Suprapubic skin (tissue), 4 donors: Measurements from ENCODE around the gene SLC16A3. TPM values are rescaled to one million over a fixed set of nuclear protein-coding genes. Genes with fewer than 3 reads are reported as not detected.

Experiments
- DNase-seq, 2 donors: peaks; one replicate each; pipeline ENCODE4 v3.0.0-alpha.2; 2019; ENCODE audit warnings: low spot score in 2 of 2
- H3K27ac ChIP-seq: fragments of 200-600 bp; sonication (generic); one replicate; pipeline ENCODE4 v1.5.1; 2019
- H3K27me3 ChIP-seq: fragments of 200-600 bp; sonication (generic); one replicate; pipeline ENCODE4 v1.5.1; 2019
- H3K36me3 ChIP-seq: fragments of 200-600 bp; sonication (generic); one replicate; pipeline ENCODE4 v1.5.1; 2019
- H3K4me1 ChIP-seq: fragments of 200-600 bp; sonication (generic); one replicate; pipeline ENCODE4 v1.5.1; 2019
- H3K4me3 ChIP-seq: fragments of 200-600 bp; sonication (generic); one replicate; pipeline ENCODE4 v1.5.1; 2019; ENCODE audit warnings: mild to moderate bottlenecking
- H3K9me3 ChIP-seq: fragments of 200-600 bp; sonication (generic); one replicate; pipeline ENCODE4 v1.5.1; 2019
- EP300 ChIP-seq: sonication (generic); formaldehyde crosslinking; IDR thresholded peaks from one replicate; pipeline ENCODE4 v1.6.1; 2017; ENCODE audit warnings: antibody characterized with exemption
- POLR2A ChIP-seq, 2 donors: fragments of 450-650 bp; IDR thresholded peaks; one replicate each; pipeline ENCODE4 v1.6.1; 2017; ENCODE audit warnings: antibody characterized with exemption in 2 of 2, mild to moderate bottlenecking in 2 of 2, moderate library complexity in 2 of 2
- POLR2AphosphoS5 ChIP-seq, 3 donors: sonication (generic); formaldehyde crosslinking; IDR thresholded peaks; one replicate each; pipeline ENCODE4 v1.6.1; 2017; ENCODE audit warnings: antibody characterized with exemption in 3 of 3
- WGBS: methylation state at CpG from one replicate; pipeline ENCODE4 v1.1.5; 2018; 5-methylcytosine and 5-hydroxymethylcytosine counted together
- total RNA-seq, 4 donors: library from RNA; depleted of rRNA; stranded (reverse); fragments of >200 nt; gene quantifications; one replicate each; pipeline ENCODE4 v1.1.0, GENCODE V29; 2016
- TF ChIP-seq, protein P1 (sequence below), 2 donors: fragments of 200-600 bp in 1 of 2; fragments of 450-650 bp in 1 of 2; sonication (generic) in 1 of 2; IDR thresholded peaks; one replicate each; pipeline ENCODE4 v1.5.1; 2016 to 2019; ENCODE audit warnings: antibody characterized with exemption in 2 of 2, mild to moderate bottlenecking in 1 of 2, moderate library complexity in 1 of 2

SLC16A3 gene
- total RNA-seq, 4 donors from 2014 or later: 3.6 to 7.6 (median 4.5) TPM

- Histone ChIP-seq H3K27me3 (no peaks in the 10 kb centered on the region), H3K4me1 (peaks cover 76% of the 10 kb centered on the region), H3K36me3 (peaks cover 37% of the 10 kb centered on the region), H3K4me3 (no peak overlapping the region), H3K27ac (no peak overlapping the region), H3K9me3 (no peaks in the 10 kb centered on the region)
- WGBS: 66% methylated on average over 13 of the region's 13 CpGs
- DNase-seq: no peak
- TF ChIP-seq, protein P1, sequence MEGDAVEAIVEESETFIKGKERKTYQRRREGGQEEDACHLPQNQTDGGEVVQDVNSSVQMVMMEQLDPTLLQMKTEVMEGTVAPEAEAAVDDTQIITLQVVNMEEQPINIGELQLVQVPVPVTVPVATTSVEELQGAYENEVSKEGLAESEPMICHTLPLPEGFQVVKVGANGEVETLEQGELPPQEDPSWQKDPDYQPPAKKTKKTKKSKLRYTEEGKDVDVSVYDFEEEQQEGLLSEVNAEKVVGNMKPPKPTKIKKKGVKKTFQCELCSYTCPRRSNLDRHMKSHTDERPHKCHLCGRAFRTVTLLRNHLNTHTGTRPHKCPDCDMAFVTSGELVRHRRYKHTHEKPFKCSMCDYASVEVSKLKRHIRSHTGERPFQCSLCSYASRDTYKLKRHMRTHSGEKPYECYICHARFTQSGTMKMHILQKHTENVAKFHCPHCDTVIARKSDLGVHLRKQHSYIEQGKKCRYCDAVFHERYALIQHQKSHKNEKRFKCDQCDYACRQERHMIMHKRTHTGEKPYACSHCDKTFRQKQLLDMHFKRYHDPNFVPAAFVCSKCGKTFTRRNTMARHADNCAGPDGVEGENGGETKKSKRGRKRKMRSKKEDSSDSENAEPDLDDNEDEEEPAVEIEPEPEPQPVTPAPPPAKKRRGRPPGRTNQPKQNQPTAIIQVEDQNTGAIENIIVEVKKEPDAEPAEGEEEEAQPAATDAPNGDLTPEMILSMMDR (IDR thresholded peaks at IDR 0.05): no peak
- TF ChIP-seq EP300 (no peak), POLR2AphosphoS5 (IDR thresholded peaks at IDR 0.05) (no peak), POLR2A (IDR thresholded peaks at IDR 0.05) (no peak)
Measured at GRCh38 chr17:82269882-82270500, 41.1 kb downstream of the SLC16A3 start.

DNA sequence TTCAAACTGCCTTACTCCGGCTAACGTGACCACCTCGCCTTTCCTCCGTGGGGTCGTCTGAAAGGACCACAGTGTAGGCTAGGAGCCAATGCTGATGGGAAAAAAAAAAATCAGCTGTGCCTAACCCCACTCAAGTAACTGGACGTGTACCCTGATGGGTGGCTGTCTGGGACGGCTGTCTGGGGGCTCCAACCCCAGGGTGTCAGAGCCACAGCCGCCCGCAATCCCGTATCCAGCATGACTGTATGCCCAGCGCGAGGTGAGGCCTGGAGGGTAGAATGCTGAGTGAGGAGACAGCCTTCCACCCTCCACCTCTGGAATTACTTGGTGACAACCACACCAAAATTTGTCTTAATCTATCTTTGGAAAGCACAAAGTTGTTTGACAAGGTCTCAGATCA lies 41.8 kb downstream of the SLC16A3 start:
- Histone ChIP-seq H3K4me3 (no peak overlapping the region), H3K27me3 (no peaks in the 10 kb centered on the region), H3K4me1 (peaks cover 76% of the 10 kb centered on the region), H3K9me3 (no peaks in the 10 kb centered on the region), H3K27ac (no peak overlapping the region), H3K36me3 (peaks cover 30% of the 10 kb centered on the region)
- no peak for DNase-seq
- TF ChIP-seq POLR2AphosphoS5 (IDR thresholded peaks at IDR 0.05) (no peak), EP300 (no peak), POLR2A (IDR thresholded peaks at IDR 0.05) (no peak)
- TF ChIP-seq, protein P1 (IDR thresholded peaks at IDR 0.05): no peak
- 82% methylated on average over 12 of the region's 12 CpGs for WGBS

DNA sequence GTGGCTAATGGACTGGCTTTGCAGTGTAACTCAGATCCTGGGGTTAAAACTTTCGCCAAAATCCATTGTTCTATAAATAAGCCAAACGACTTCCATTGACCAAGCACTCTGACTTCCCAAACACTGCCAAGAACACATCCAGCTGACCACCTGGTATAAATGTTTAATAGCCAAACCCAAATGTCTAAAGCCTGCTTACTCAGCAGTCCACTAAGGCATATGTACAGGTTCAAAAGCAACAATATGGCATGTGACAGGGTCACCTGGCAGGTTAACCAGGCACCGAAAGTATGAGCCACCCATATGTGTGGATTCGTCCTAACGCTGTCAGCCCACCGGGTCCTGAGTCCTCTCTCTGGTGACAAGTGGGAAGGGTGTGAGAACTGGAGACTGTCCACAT lies 42.6 kb downstream of the SLC16A3 start:
- WGBS: 86% methylated on average over 6 of the region's 6 CpGs
- no peaks in the 10 kb centered on the region for H3K27me3 ChIP-seq
- H3K4me3 ChIP-seq: peak overlapping the region; percentile 94
- H3K4me1 ChIP-seq: peaks cover 72% of the 10 kb centered on the region
- no peaks in the 10 kb centered on the region for H3K9me3 ChIP-seq
- H3K27ac ChIP-seq: no peak overlapping the region
- DNase-seq: no peak
- no peak for TF ChIP-seq EP300
- no peak for TF ChIP-seq POLR2A (IDR thresholded peaks at IDR 0.05)
- TF ChIP-seq POLR2AphosphoS5 (IDR thresholded peaks at IDR 0.05): no peak
- TF ChIP-seq, protein P1 (IDR thresholded peaks at IDR 0.05): no peak
- H3K36me3 ChIP-seq: peaks cover 22% of the 10 kb centered on the region

- WGBS: 1% methylated on average over 31 of the region's 57 CpGs
- peak in 1 of 2 donors; percentile 81 for DNase-seq
- H3K36me3 ChIP-seq: peaks cover 19% of the 10 kb centered on the region
- TF ChIP-seq POLR2AphosphoS5 (IDR thresholded peaks at IDR 0.05): no peak
- no peak for TF ChIP-seq EP300
- no peak for TF ChIP-seq POLR2A (IDR thresholded peaks at IDR 0.05)
- TF ChIP-seq, protein P1 (IDR thresholded peaks at IDR 0.05): no peak
- H3K27ac ChIP-seq: peak overlapping the region; percentile 99
- H3K9me3 ChIP-seq: no peaks in the 10 kb centered on the region
- no peaks in the 10 kb centered on the region for H3K27me3 ChIP-seq
- H3K4me1 ChIP-seq: peaks cover 59% of the 10 kb centered on the region
- peak overlapping the region; percentile 94 for H3K4me3 ChIP-seq
Measured at GRCh38 chr17:82272495-82273326, 43.9 kb downstream of the SLC16A3 start.
